Measurements from ENCODE around the gene EMP1. TPM values are rescaled to one million over a fixed set of nuclear protein-coding genes. Genes with fewer than 3 reads are reported as not detected.

EMP1 gene
- total and polyA plus RNA-seq, 2 donors (not counting 1 experiment from before 2014, with no cell fraction given), result 53.5 to 437 TPM

GRCh38 chr12:13167226-13167625, 29.3 kb upstream of the EMP1 start:
- no peak overlapping the region for H3K4me2 ChIP-seq (ENCODE audit: extremely low read depth, insufficient read depth, low read length)
- DNase-seq (ENCODE audit: low read depth in 2 of 2), result peak in 1 of 2 donors; percentile 46
- H3K4me1 ChIP-seq (ENCODE audit: control insufficient read depth, extremely low read depth, insufficient read depth, low read length), result peaks cover 13% of the 10 kb centered on the region

GRCh38 chr12:13167906-13168305, 28.6 kb upstream of the EMP1 start:
- Histone ChIP-seq H3K79me2 (ENCODE audit: control insufficient read depth, insufficient read depth, low read length) (no peaks in the 10 kb centered on the region), H3K27me3 (ENCODE audit: control insufficient read depth, insufficient read depth, low read length) (no peaks in the 10 kb centered on the region), H3K9ac (ENCODE audit: insufficient read depth, low read length) (no peak overlapping the region), H3K27ac (ENCODE audit: insufficient read depth, low read length) (no peak overlapping the region), H4K20me1 (ENCODE audit: control insufficient read depth, extremely low read depth, insufficient read depth, low read length) (no peaks in the 10 kb centered on the region), H3K4me2 (ENCODE audit: extremely low read depth, insufficient read depth, low read length) (no peak overlapping the region), H3K4me3 (replicated peaks in 1 of 4; ENCODE audit: control extremely low read depth in 1 of 4, insufficient read depth in 1 of 4, low read depth in 3 of 4, low read length in 4 of 4) (no peak overlapping the region), H3K9me3 (ENCODE audit: control insufficient read depth, insufficient read depth, low read depth, low read length) (no peaks in the 10 kb centered on the region), H3K4me1 (ENCODE audit: control insufficient read depth, extremely low read depth, insufficient read depth, low read length) (peaks cover 18% of the 10 kb centered on the region), H2AFZ (ENCODE audit: low read length) (no peak overlapping the region), H3K36me3 (ENCODE audit: control insufficient read depth, insufficient read depth, low read length) (no peaks in the 10 kb centered on the region)
- no peak for DNase-seq (ENCODE audit: low read depth in 2 of 2)
- no peak for TF ChIP-seq EZH2 (IDR thresholded peaks at IDR 0.05; ENCODE audit: low read length, missing control alignments)
- TF ChIP-seq CTCF (conservative IDR thresholded peaks at IDR 0.05 in 1 of 2, IDR thresholded peaks at IDR 0.05 in 1 of 2; ENCODE audit: low read depth in 1 of 2, low read length in 2 of 2), result no peak

More at GRCh38 chr12:13167226-13167625, 29.3 kb upstream of the EMP1 start:
- Histone ChIP-seq H4K20me1 (ENCODE audit: control insufficient read depth, extremely low read depth, insufficient read depth, low read length) (no peaks in the 10 kb centered on the region), H3K27me3 (ENCODE audit: control insufficient read depth, insufficient read depth, low read length) (no peaks in the 10 kb centered on the region), H3K36me3 (ENCODE audit: control insufficient read depth, insufficient read depth, low read length) (no peaks in the 10 kb centered on the region), H2AFZ (ENCODE audit: low read length) (no peak overlapping the region), H3K9ac (ENCODE audit: insufficient read depth, low read length) (no peak overlapping the region), H3K27ac (ENCODE audit: insufficient read depth, low read length) (no peak overlapping the region), H3K4me3 (replicated peaks in 1 of 4; ENCODE audit: control extremely low read depth in 1 of 4, insufficient read depth in 1 of 4, low read depth in 3 of 4, low read length in 4 of 4) (no peak overlapping the region), H3K9me3 (ENCODE audit: control insufficient read depth, insufficient read depth, low read depth, low read length) (no peaks in the 10 kb centered on the region), H3K79me2 (ENCODE audit: control insufficient read depth, insufficient read depth, low read length) (no peaks in the 10 kb centered on the region)
- TF ChIP-seq EZH2 (IDR thresholded peaks at IDR 0.05; ENCODE audit: low read length, missing control alignments) (no peak), CTCF (conservative IDR thresholded peaks at IDR 0.05 in 1 of 2, IDR thresholded peaks at IDR 0.05 in 1 of 2; ENCODE audit: low read depth in 1 of 2, low read length in 2 of 2) (no peak)

- H4K20me1 ChIP-seq (ENCODE audit: control insufficient read depth, extremely low read depth, insufficient read depth, low read length), result no peaks in the 10 kb centered on the region
- peaks cover 21% of the 10 kb centered on the region for H3K4me1 ChIP-seq (ENCODE audit: control insufficient read depth, extremely low read depth, insufficient read depth, low read length)
Observed at GRCh38 chr12:13169272-13169671, 27.3 kb upstream of the EMP1 start.

More at GRCh38 chr12:13169272-13169671, 27.3 kb upstream of the EMP1 start:
- H3K27ac ChIP-seq (ENCODE audit: insufficient read depth, low read length), result no peak overlapping the region
- H3K4me2 ChIP-seq (ENCODE audit: extremely low read depth, insufficient read depth, low read length), result no peak overlapping the region
- H2AFZ ChIP-seq (ENCODE audit: low read length), result no peak overlapping the region
- no peak overlapping the region for H3K9ac ChIP-seq (ENCODE audit: insufficient read depth, low read length)
- DNase-seq (ENCODE audit: low read depth in 2 of 2), result no peak
- no peaks in the 10 kb centered on the region for H3K27me3 ChIP-seq (ENCODE audit: control insufficient read depth, insufficient read depth, low read length)
- no peaks in the 10 kb centered on the region for H3K79me2 ChIP-seq (ENCODE audit: control insufficient read depth, insufficient read depth, low read length)
- TF ChIP-seq CTCF (conservative IDR thresholded peaks at IDR 0.05 in 1 of 2, IDR thresholded peaks at IDR 0.05 in 1 of 2; ENCODE audit: low read depth in 1 of 2, low read length in 2 of 2), result no peak
- TF ChIP-seq EZH2 (IDR thresholded peaks at IDR 0.05; ENCODE audit: low read length, missing control alignments), result no peak
- H3K36me3 ChIP-seq (ENCODE audit: control insufficient read depth, insufficient read depth, low read length), result no peaks in the 10 kb centered on the region
- H3K9me3 ChIP-seq (ENCODE audit: control insufficient read depth, insufficient read depth, low read depth, low read length), result no peaks in the 10 kb centered on the region
- H3K4me3 ChIP-seq (replicated peaks in 1 of 4; ENCODE audit: control extremely low read depth in 1 of 4, insufficient read depth in 1 of 4, low read depth in 3 of 4, low read length in 4 of 4), result no peak overlapping the region
